ENCODE measurements around the gene TTC12. TPM values are rescaled to one million over a fixed set of nuclear protein-coding genes. Genes with fewer than 3 reads are reported as not detected.

Gene TTC12
- total and polyA plus RNA-seq, 2 donors (not counting 3 experiments of a cell fraction or from before 2014, with no cell fraction given), result 2.2 to 2.9 TPM

DNA sequence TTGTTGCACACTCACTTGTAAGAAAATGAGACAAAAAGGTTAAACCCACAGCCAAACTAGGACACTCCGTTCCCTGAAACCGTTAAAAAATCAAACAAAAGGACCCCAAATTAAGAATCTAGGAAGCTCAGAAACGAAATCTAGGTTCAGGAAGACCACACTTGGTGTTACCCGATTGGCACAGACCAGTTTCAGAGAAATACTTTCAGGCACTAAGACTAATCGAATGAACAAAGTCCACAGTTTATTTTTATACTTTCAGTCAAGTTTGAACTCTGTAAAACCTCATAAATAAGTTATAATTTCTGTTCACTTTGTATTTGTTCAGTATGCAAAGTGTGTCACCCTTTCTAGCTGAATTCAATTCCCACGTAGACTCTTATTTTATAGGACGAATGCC lies 38.8 kb upstream of the TTC12 start:
- Histone ChIP-seq H3K4me2 (ENCODE audit: insufficient read depth, low read length) (no peak overlapping the region), H3K9ac (replicated peaks; ENCODE audit: extremely low read depth, insufficient read depth, low read length) (no peak overlapping the region), H3K79me2 (ENCODE audit: control insufficient read depth, insufficient read depth, low read length) (no peaks in the 10 kb centered on the region), H3K9me3 (replicated peaks; ENCODE audit: control insufficient read depth, insufficient read depth, low read length) (no peaks in the 10 kb centered on the region), H3K27ac (ENCODE audit: insufficient read depth, low read depth, low read length) (no peak overlapping the region), H3K4me3 (replicated peaks in 1 of 3; ENCODE audit: insufficient read depth in 1 of 3, low read depth in 1 of 3, low read length in 3 of 3) (no peak overlapping the region), H3K4me1 (ENCODE audit: control insufficient read depth, extremely low read depth, insufficient read depth, low read length) (no peaks in the 10 kb centered on the region), H2AFZ (ENCODE audit: low read depth, low read length) (no peak overlapping the region), H3K9me1 (replicated peaks; ENCODE audit: control insufficient read depth, extremely low read depth, insufficient read depth, low read length) (no peaks in the 10 kb centered on the region), H3K36me3 (ENCODE audit: control insufficient read depth in 2 of 2, extremely low read depth in 1 of 2, insufficient read depth in 2 of 2, low read length in 2 of 2) (no peaks in the 10 kb centered on the region), H4K20me1 (replicated peaks; ENCODE audit: control insufficient read depth, extremely low read depth, insufficient read depth, low read length) (no peaks in the 10 kb centered on the region), H3K27me3 (ENCODE audit: control insufficient read depth in 2 of 2, insufficient read depth in 2 of 2, low read length in 2 of 2) (no peaks in the 10 kb centered on the region)
- ChIA-PET CTCF (interaction anchor here (2.1 kb wide), 1 partner anchor 14 kb away, joined by 5 read pairs; no protein-coding TSS in a partner anchor), POLR2A (no interaction called here)
- no TSS peak for BruUV-seq (replicated peaks)
- TF ChIP-seq JUN (IDR thresholded peaks at IDR 0.05; ENCODE audit: borderline replicate concordance, insufficient read depth, insufficient read length, low read depth), result no peak
- no peak for TF ChIP-seq POLR2AphosphoS5 (IDR thresholded peaks at IDR 0.05; ENCODE audit: insufficient read depth, low read depth, low read length)
- TF ChIP-seq, protein P1, sequence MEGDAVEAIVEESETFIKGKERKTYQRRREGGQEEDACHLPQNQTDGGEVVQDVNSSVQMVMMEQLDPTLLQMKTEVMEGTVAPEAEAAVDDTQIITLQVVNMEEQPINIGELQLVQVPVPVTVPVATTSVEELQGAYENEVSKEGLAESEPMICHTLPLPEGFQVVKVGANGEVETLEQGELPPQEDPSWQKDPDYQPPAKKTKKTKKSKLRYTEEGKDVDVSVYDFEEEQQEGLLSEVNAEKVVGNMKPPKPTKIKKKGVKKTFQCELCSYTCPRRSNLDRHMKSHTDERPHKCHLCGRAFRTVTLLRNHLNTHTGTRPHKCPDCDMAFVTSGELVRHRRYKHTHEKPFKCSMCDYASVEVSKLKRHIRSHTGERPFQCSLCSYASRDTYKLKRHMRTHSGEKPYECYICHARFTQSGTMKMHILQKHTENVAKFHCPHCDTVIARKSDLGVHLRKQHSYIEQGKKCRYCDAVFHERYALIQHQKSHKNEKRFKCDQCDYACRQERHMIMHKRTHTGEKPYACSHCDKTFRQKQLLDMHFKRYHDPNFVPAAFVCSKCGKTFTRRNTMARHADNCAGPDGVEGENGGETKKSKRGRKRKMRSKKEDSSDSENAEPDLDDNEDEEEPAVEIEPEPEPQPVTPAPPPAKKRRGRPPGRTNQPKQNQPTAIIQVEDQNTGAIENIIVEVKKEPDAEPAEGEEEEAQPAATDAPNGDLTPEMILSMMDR (IDR thresholded peaks at IDR 0.05; ENCODE audit: extremely low read depth in 1 of 2, insufficient read depth in 1 of 2, low read depth in 1 of 2, low read length in 2 of 2), result no peak
- TF ChIP-seq, protein P2, sequence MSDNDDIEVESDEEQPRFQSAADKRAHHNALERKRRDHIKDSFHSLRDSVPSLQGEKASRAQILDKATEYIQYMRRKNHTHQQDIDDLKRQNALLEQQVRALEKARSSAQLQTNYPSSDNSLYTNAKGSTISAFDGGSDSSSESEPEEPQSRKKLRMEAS (IDR thresholded peaks at IDR 0.05; ENCODE audit: insufficient read depth, insufficient read length), result no peak
- TF ChIP-seq POLR2A (IDR thresholded peaks at IDR 0.05; ENCODE audit: low read depth, low read length), result no peak
- no peak for TF ChIP-seq EZH2 (IDR thresholded peaks at IDR 0.05; ENCODE audit: borderline replicate concordance, low read depth, low read length, severe bottlenecking)
- no peak for TF ChIP-seq FOS (IDR thresholded peaks at IDR 0.05; ENCODE audit: borderline replicate concordance, insufficient read depth, low read length)
- TF ChIP-seq GATA2 (IDR thresholded peaks at IDR 0.05; ENCODE audit: insufficient read depth, insufficient read length, low read depth, low read length), result no peak
- TF ChIP-seq MYC (IDR thresholded peaks at IDR 0.05; ENCODE audit: low read depth, low read length), result no peak
- intact Hi-C loops (cut with micrococcal nuclease) (no loop called here), dilution Hi-C loops (cut with MboI; ENCODE audit: extremely low pct_ligation_motif_present, low sequenced_read_pairs) (no loop called here)
- no peak for DNase-seq (ENCODE audit: low read depth, low spot score)
- FAIRE-seq, result no peak
